ENCODE measurements around the gene DDX6. TPM values are rescaled to one million over a fixed set of nuclear protein-coding genes. Genes with fewer than 3 reads are reported as not detected.
A peak's percentile ranks its signal among the peaks of the same experiment; 100 is the strongest.
"Not testable (repeated sequence)": the region's sequence is repeated elsewhere in the genome, so short reads cannot be mapped to it uniquely, and the experiment has no call there.

DDX6 gene
- total RNA-seq, 2 experiments from 2014 or later, result 46.5 to 128 TPM

- Histone ChIP-seq H3K36me3 (ENCODE audit: insufficient read depth, low read length) (peaks cover 66% of the 10 kb centered on the region), H3K27ac (ENCODE audit: low read depth, low read length, poor library complexity, severe bottlenecking) (no peak overlapping the region), H3K9me3 (ENCODE audit: low read length) (no peaks in the 10 kb centered on the region), H4K20me1 (ENCODE audit: insufficient read depth, low read length) (peaks cover 16% of the 10 kb centered on the region; the same call in 1 of the 2 replicates), H3K79me2 (ENCODE audit: insufficient read depth, low read depth, low read length) (peaks cover 90% of the 10 kb centered on the region), H3K4me1 (ENCODE audit: insufficient read depth, low read length, poor library complexity, severe bottlenecking) (peaks cover 46% of the 10 kb centered on the region), H3K4me3 (ENCODE audit: low read depth, low read length, poor library complexity, severe bottlenecking) (peak overlapping the region; percentile 27), H3K4me2 (ENCODE audit: low read length) (peak overlapping the region; percentile 46), H3K9me2 (ENCODE audit: insufficient read depth, low read length) (no peaks in the 10 kb centered on the region), H2AFZ (ENCODE audit: low read length) (no peak overlapping the region)
- intact Hi-C loops (cut with micrococcal nuclease; ENCODE audit: unreplicated experiment), result no loop called here
- ChIA-PET CTCF (ENCODE audit: unreplicated experiment) (no interaction called here), POLR2A (interaction anchor here (0.5 to 1.2 kb wide), 7 partner anchors 9 to 107 kb away, joined by 3 to 7 read pairs (median 4); no protein-coding TSS in a partner anchor)
- DNase-seq (ENCODE audit: low spot score), result no peak
- no peak for TF ChIP-seq CTCF (conservative IDR thresholded peaks at IDR 0.05; ENCODE audit: low read length)
- TF ChIP-seq EZH2phosphoT487 (IDR thresholded peaks at IDR 0.05; ENCODE audit: borderline replicate concordance, low read depth, low read length), result no peak
- no TSS peak for BruUV-seq (replicated peaks)
These were observed 4.3 kb downstream of the DDX6 start for GRCh38 chr11:118786657-118787056.

GRCh38 chr11:118785362-118785761 is 5.6 kb downstream of the DDX6 start:
- no peaks in the 10 kb centered on the region for H3K9me3 ChIP-seq (ENCODE audit: low read length)
- H4K20me1 ChIP-seq (ENCODE audit: insufficient read depth, low read length), result peaks cover 16% of the 10 kb centered on the region; the same call in 1 of the 2 replicates
- H3K9me2 ChIP-seq (ENCODE audit: insufficient read depth, low read length), result no peaks in the 10 kb centered on the region
- TF ChIP-seq EZH2phosphoT487 (IDR thresholded peaks at IDR 0.05; ENCODE audit: borderline replicate concordance, low read depth, low read length), result no peak
- TF ChIP-seq CTCF (conservative IDR thresholded peaks at IDR 0.05; ENCODE audit: low read length), result no peak
- peak overlapping the region; percentile 46 for H3K4me2 ChIP-seq (ENCODE audit: low read length)
- peaks cover 46% of the 10 kb centered on the region for H3K4me1 ChIP-seq (ENCODE audit: insufficient read depth, low read length, poor library complexity, severe bottlenecking)
- peaks cover 76% of the 10 kb centered on the region for H3K36me3 ChIP-seq (ENCODE audit: insufficient read depth, low read length)
- H3K4me3 ChIP-seq (ENCODE audit: low read depth, low read length, poor library complexity, severe bottlenecking), result no peak overlapping the region
- CTCF ChIA-PET (ENCODE audit: unreplicated experiment), result interaction anchor here (0.5 kb wide), 1 partner anchor 300 kb away, joined by 3 read pairs; no protein-coding TSS in a partner anchor
- no TSS peak for BruUV-seq (replicated peaks)
- H3K79me2 ChIP-seq (ENCODE audit: insufficient read depth, low read depth, low read length), result peaks cover 97% of the 10 kb centered on the region
- DNase-seq (ENCODE audit: low spot score), result no peak
- H3K27ac ChIP-seq (ENCODE audit: low read depth, low read length, poor library complexity, severe bottlenecking), result peak overlapping the region; percentile 5
- POLR2A ChIA-PET, result interaction anchor here (0.6 to 1.4 kb wide), 8 partner anchors 13 to 127 kb away, joined by 3 to 7 read pairs (median 4); no protein-coding TSS in a partner anchor
- intact Hi-C loops (cut with micrococcal nuclease; ENCODE audit: unreplicated experiment), result no loop called here
- no peak overlapping the region for H2AFZ ChIP-seq (ENCODE audit: low read length)

GRCh38 chr11:118783724-118784495 is 7.1 kb downstream of the DDX6 start:
- peaks cover 95% of the 10 kb centered on the region for H3K79me2 ChIP-seq (ENCODE audit: insufficient read depth, low read depth, low read length)
- intact Hi-C loops (cut with micrococcal nuclease; ENCODE audit: unreplicated experiment), result no loop called here
- TF ChIP-seq CTCF (conservative IDR thresholded peaks at IDR 0.05; ENCODE audit: low read length) (no peak), EZH2phosphoT487 (IDR thresholded peaks at IDR 0.05; ENCODE audit: borderline replicate concordance, low read depth, low read length) (no peak)
- peaks cover 8% of the 10 kb centered on the region; the same call in 1 of the 2 replicates for H4K20me1 ChIP-seq (ENCODE audit: insufficient read depth, low read length)
- no peak overlapping the region for H2AFZ ChIP-seq (ENCODE audit: low read length)
- no peak overlapping the region for H3K27ac ChIP-seq (ENCODE audit: low read depth, low read length, poor library complexity, severe bottlenecking)
- CTCF ChIA-PET (ENCODE audit: unreplicated experiment), result no interaction called here
- H3K4me3 ChIP-seq (ENCODE audit: low read depth, low read length, poor library complexity, severe bottlenecking), result no peak overlapping the region
- H3K4me2 ChIP-seq (ENCODE audit: low read length), result no peak overlapping the region
- DNase-seq (ENCODE audit: low spot score), result no peak
- no peaks in the 10 kb centered on the region for H3K9me3 ChIP-seq (ENCODE audit: low read length)
- no TSS peak for BruUV-seq (replicated peaks)
- H3K4me1 ChIP-seq (ENCODE audit: insufficient read depth, low read length, poor library complexity, severe bottlenecking), result peaks cover 41% of the 10 kb centered on the region
- H3K36me3 ChIP-seq (ENCODE audit: insufficient read depth, low read length), result peaks cover 83% of the 10 kb centered on the region
- POLR2A ChIA-PET, result interaction anchor here (0.6 to 1.4 kb wide), 6 partner anchors 16 to 170 kb away, joined by 3 to 7 read pairs (median 3); no protein-coding TSS in a partner anchor
- no peaks in the 10 kb centered on the region for H3K9me2 ChIP-seq (ENCODE audit: insufficient read depth, low read length)

GRCh38 chr11:118783324-118783723 is 7.6 kb downstream of the DDX6 start:
- H3K4me1 ChIP-seq (ENCODE audit: insufficient read depth, low read length, poor library complexity, severe bottlenecking), result peaks cover 36% of the 10 kb centered on the region
- POLR2A ChIA-PET, result interaction anchor here (0.6 to 1.0 kb wide), 4 partner anchors 21 to 170 kb away, joined by 3 to 5 read pairs (median 3); no protein-coding TSS in a partner anchor
- intact Hi-C loops (cut with micrococcal nuclease; ENCODE audit: unreplicated experiment), result not testable (repeated sequence)

More at GRCh38 chr11:118783324-118783723, 7.6 kb downstream of the DDX6 start:
- DNase-seq (ENCODE audit: low spot score); H4K20me1 ChIP-seq (ENCODE audit: insufficient read depth, low read length); CTCF ChIA-PET (ENCODE audit: unreplicated experiment); H3K9me3 ChIP-seq (ENCODE audit: low read length); H3K27ac ChIP-seq (ENCODE audit: low read depth, low read length, poor library complexity, severe bottlenecking); BruUV-seq (replicated peaks); H3K4me3 ChIP-seq (ENCODE audit: low read depth, low read length, poor library complexity, severe bottlenecking); H3K9me2 ChIP-seq (ENCODE audit: insufficient read depth, low read length); H2AFZ ChIP-seq (ENCODE audit: low read length); H3K4me2 ChIP-seq (ENCODE audit: low read length): not testable (repeated sequence)
- Histone ChIP-seq H3K79me2 (ENCODE audit: insufficient read depth, low read depth, low read length) (peaks cover 95% of the 10 kb centered on the region), H3K36me3 (ENCODE audit: insufficient read depth, low read length) (peaks cover 89% of the 10 kb centered on the region)

Data from OCI-LY7 (cell line).